ENCODE results near the gene PTPN6.

- TF ChIP-seq EZH2 (IDR thresholded peaks at IDR 0.05), result no peak
- no peak for TF ChIP-seq ELF1 (IDR thresholded peaks at IDR 0.05; ENCODE audit: borderline replicate concordance, low read depth)
- TF ChIP-seq, protein P1, sequence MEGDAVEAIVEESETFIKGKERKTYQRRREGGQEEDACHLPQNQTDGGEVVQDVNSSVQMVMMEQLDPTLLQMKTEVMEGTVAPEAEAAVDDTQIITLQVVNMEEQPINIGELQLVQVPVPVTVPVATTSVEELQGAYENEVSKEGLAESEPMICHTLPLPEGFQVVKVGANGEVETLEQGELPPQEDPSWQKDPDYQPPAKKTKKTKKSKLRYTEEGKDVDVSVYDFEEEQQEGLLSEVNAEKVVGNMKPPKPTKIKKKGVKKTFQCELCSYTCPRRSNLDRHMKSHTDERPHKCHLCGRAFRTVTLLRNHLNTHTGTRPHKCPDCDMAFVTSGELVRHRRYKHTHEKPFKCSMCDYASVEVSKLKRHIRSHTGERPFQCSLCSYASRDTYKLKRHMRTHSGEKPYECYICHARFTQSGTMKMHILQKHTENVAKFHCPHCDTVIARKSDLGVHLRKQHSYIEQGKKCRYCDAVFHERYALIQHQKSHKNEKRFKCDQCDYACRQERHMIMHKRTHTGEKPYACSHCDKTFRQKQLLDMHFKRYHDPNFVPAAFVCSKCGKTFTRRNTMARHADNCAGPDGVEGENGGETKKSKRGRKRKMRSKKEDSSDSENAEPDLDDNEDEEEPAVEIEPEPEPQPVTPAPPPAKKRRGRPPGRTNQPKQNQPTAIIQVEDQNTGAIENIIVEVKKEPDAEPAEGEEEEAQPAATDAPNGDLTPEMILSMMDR (IDR thresholded peaks at IDR 0.05 in 2 of 3, conservative IDR thresholded peaks at IDR 0.05 in 1 of 3; ENCODE audit: borderline replicate concordance in 1 of 3, insufficient read depth in 1 of 3, low read depth in 2 of 3, low read length in 2 of 3), result no peak
- TF ChIP-seq TCF7L2 (IDR thresholded peaks at IDR 0.05; ENCODE audit: borderline replicate concordance, extremely low read depth, insufficient read depth, insufficient read length), result no peak
- TF ChIP-seq POLR2AphosphoS5 (IDR thresholded peaks at IDR 0.05; ENCODE audit: low read depth, low read length), result peak; percentile 29; the same call in 1 of the 2 replicates
- TF ChIP-seq CEBPB (IDR thresholded peaks at IDR 0.05; ENCODE audit: low read depth), result no peak
- TF ChIP-seq, protein P2, sequence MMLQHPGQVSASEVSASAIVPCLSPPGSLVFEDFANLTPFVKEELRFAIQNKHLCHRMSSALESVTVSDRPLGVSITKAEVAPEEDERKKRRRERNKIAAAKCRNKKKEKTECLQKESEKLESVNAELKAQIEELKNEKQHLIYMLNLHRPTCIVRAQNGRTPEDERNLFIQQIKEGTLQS (IDR thresholded peaks at IDR 0.05), result no peak
- TF ChIP-seq POLR2A (IDR thresholded peaks at IDR 0.05; ENCODE audit: borderline replicate concordance, extremely low read depth, insufficient read depth, insufficient read length), result no peak
- no peak for TF ChIP-seq REST (IDR thresholded peaks at IDR 0.05; ENCODE audit: low read depth)
- no peak for TF ChIP-seq SIN3A (IDR thresholded peaks at IDR 0.05; ENCODE audit: low read depth)
- no peak for TF ChIP-seq MAX (IDR thresholded peaks at IDR 0.05)
- TF ChIP-seq YY1 (IDR thresholded peaks at IDR 0.05; ENCODE audit: extremely low read depth, insufficient replicate concordance, low read depth, low read length), result no peak
- TF ChIP-seq SP1 (IDR thresholded peaks at IDR 0.05; ENCODE audit: low read depth), result no peak
- no peak for TF ChIP-seq SRF (IDR thresholded peaks at IDR 0.05; ENCODE audit: low read depth)
These were observed 12.6 kb upstream of the PTPN6 start for GRCh38 chr12:6938353-6939190.

Data from HCT116 (cell line).